ENCODE data around the gene ABHD8.

Gene ABHD8

GRCh38 chr19:17266975-17267788 is 36.0 kb downstream of the ABHD8 start, which contains the start of gene BABAM1:
Gene BABAM1 (plus strand): TSS chr19:17267443. CDS start chr19:17268807, 1,364 bp downstream.
- DNase-seq (ENCODE audit: low read depth in 2 of 2, low spot score in 1 of 2), result peak; percentile 71 to 85

GRCh38 chr19:17266589-17266974 is 36.6 kb downstream of the ABHD8 start:
- DNase-seq (ENCODE audit: low read depth in 2 of 2, low spot score in 1 of 2), result no peak

- no peak for DNase-seq (ENCODE audit: low read depth in 2 of 2, low spot score in 1 of 2)
These were observed 37.2 kb downstream of the ABHD8 start for GRCh38 chr19:17266026-17266425.

GRCh38 chr19:17264641-17264979 is 38.6 kb downstream of the ABHD8 start, which contains the start of gene USHBP1:
Gene USHBP1 (minus strand): TSS chr19:17264745. CDS start chr19:17264299, 446 bp downstream.
- no peak for DNase-seq (ENCODE audit: low read depth in 2 of 2, low spot score in 1 of 2)

- DNase-seq (ENCODE audit: low read depth in 2 of 2, low spot score in 1 of 2), result no peak
These were observed 39.2 kb downstream of the ABHD8 start for GRCh38 chr19:17263712-17264640.

GRCh38 chr19:17262557-17262956 is 40.7 kb downstream of the ABHD8 start:
- DNase-seq (ENCODE audit: low read depth in 2 of 2, low spot score in 1 of 2), result no peak

- DNase-seq (ENCODE audit: low read depth in 2 of 2, low spot score in 1 of 2), result peak; percentile 80
These were observed 42.3 kb downstream of the ABHD8 start for GRCh38 chr19:17260842-17261325.

GRCh38 chr19:17259934-17260333 is 43.3 kb downstream of the ABHD8 start:
- no peak for DNase-seq (ENCODE audit: low read depth in 2 of 2, low spot score in 1 of 2)

- no peak for DNase-seq (ENCODE audit: low read depth in 2 of 2, low spot score in 1 of 2)
These were observed 44.0 kb downstream of the ABHD8 start for GRCh38 chr19:17259118-17259780.

GRCh38 chr19:17256130-17256529 is 47.1 kb downstream of the ABHD8 start:
- no peak for DNase-seq (ENCODE audit: low read depth in 2 of 2, low spot score in 1 of 2)

GRCh38 chr19:17255150-17255621 is 48.0 kb downstream of the ABHD8 start:
- DNase-seq (ENCODE audit: low read depth in 2 of 2, low spot score in 1 of 2), result no peak

GRCh38 chr19:17254636-17255035 is 48.6 kb downstream of the ABHD8 start:
- DNase-seq (ENCODE audit: low read depth in 2 of 2, low spot score in 1 of 2), result no peak

GRCh38 chr19:17249887-17250548 is 53.2 kb downstream of the ABHD8 start:
- DNase-seq (ENCODE audit: low read depth in 2 of 2, low spot score in 1 of 2), result no peak

- no peak for DNase-seq (ENCODE audit: low read depth in 2 of 2, low spot score in 1 of 2)
These were observed 55.0 kb downstream of the ABHD8 start for GRCh38 chr19:17248011-17248776.

- no peak for DNase-seq (ENCODE audit: low read depth in 2 of 2, low spot score in 1 of 2)
These were observed 56.4 kb downstream of the ABHD8 start for GRCh38 chr19:17246681-17247425.

- no peak for DNase-seq (ENCODE audit: low read depth in 2 of 2, low spot score in 1 of 2)
These were observed 57.7 kb downstream of the ABHD8 start, which contains the start of gene NR2F6 for GRCh38 chr19:17245535-17245984. Gene NR2F6 (minus strand): TSS chr19:17245919. CDS start chr19:17245220, 699 bp downstream.

GRCh38 chr19:17244618-17245534 is 58.3 kb downstream of the ABHD8 start:
- no peak for DNase-seq (ENCODE audit: low read depth in 2 of 2, low spot score in 1 of 2)

All from stimulated activated CD8-positive, alpha-beta memory T cell treated with anti-CD3 and anti-CD28 coated beads, Interleukin-4, amount 100 ng/mL, for 1 hour (primary cell).